Hematopoietic multipotent progenitor cell (in vitro differentiated cells): ENCODE data around the gene ANKRD13B. TPM values are rescaled to one million over a fixed set of nuclear protein-coding genes. Genes with fewer than 3 reads are reported as not detected.
"Not testable (repeated sequence)": the region's sequence is repeated elsewhere in the genome, so short reads cannot be mapped to it uniquely, and the experiment has no call there.

Experiments used
- DNase-seq, 3 donors: peaks; one replicate each; pipeline ENCODE4 v3.0.0-alpha.2; 2011 to 2015; ENCODE audit warnings: low read depth in 2 of 3, low spot score in 2 of 3
- total RNA-seq: library from RNA; depleted of rRNA; stranded (reverse); fragments of >200 nt; gene quantifications from one replicate; pipeline ENCODE4 v1.2.3, GENCODE V29; 2012

Gene ANKRD13B
- total RNA-seq = 22.9 TPM

GRCh38 chr17:29592850-29593551, at the start of gene ANKRD13B:
ANKRD13B (plus strand) TSS chr17:29593132; CDS start chr17:29593622, 490 bp downstream.
- DNase-seq = no peak

- DNase-seq = no peak
Measured at GRCh38 chr17:29544066-29544465, 48.9 kb upstream of the ANKRD13B start.

- DNase-seq = peak in 1 of 3 donors; percentile 36
Measured at GRCh38 chr17:29546085-29546484, 46.8 kb upstream of the ANKRD13B start.

- no peak for DNase-seq
Measured at GRCh38 chr17:29546830-29547229, 46.1 kb upstream of the ANKRD13B start.

GRCh38 chr17:29549177-29549923, 43.6 kb upstream of the ANKRD13B start:
- peak in 1 of 3 donors; percentile 42 for DNase-seq

- no peak for DNase-seq
Measured at GRCh38 chr17:29555840-29556239, 37.1 kb upstream of the ANKRD13B start.

- peak in 1 of 3 donors; percentile 29 for DNase-seq
Measured at GRCh38 chr17:29557085-29557738, 35.7 kb upstream of the ANKRD13B start.

GRCh38 chr17:29557739-29558116, 35.2 kb upstream of the ANKRD13B start:
- no peak for DNase-seq

- not testable (repeated sequence) for DNase-seq
Measured at GRCh38 chr17:29558139-29558538, 34.8 kb upstream of the ANKRD13B start.

GRCh38 chr17:29559640-29560039, 33.3 kb upstream of the ANKRD13B start:
- no peak for DNase-seq

GRCh38 chr17:29560316-29560715, 32.6 kb upstream of the ANKRD13B start:
- DNase-seq = peak in 2 of 3 donors; percentile 38 to 68

GRCh38 chr17:29561554-29562517, 31.1 kb upstream of the ANKRD13B start:
- peak in 1 of 3 donors; percentile 64 for DNase-seq

- DNase-seq = no peak
Measured at GRCh38 chr17:29562615-29563014, 30.3 kb upstream of the ANKRD13B start.

GRCh38 chr17:29563816-29564215, 29.1 kb upstream of the ANKRD13B start:
- no peak for DNase-seq

GRCh38 chr17:29565643-29566472, 27.1 kb upstream of the ANKRD13B start:
- DNase-seq = peak in 1 of 3 donors; percentile 43

GRCh38 chr17:29566473-29567303, 26.2 kb upstream of the ANKRD13B start, which contains the start of gene ABHD15:
ABHD15 (minus strand) TSS chr17:29567037; CDS start chr17:29566966, 71 bp downstream.
- peak in 2 of 3 donors; percentile 65 to 73 for DNase-seq

GRCh38 chr17:29567304-29567553, 25.7 kb upstream of the ANKRD13B start:
- DNase-seq = no peak

- DNase-seq = peak; percentile 55 to 81 (median 78)
Measured at GRCh38 chr17:29567554-29568330, 25.2 kb upstream of the ANKRD13B start.
